ENCODE data around the gene BAHCC1. TPM values are rescaled to one million over a fixed set of nuclear protein-coding genes. Genes with fewer than 3 reads are reported as not detected.

The BAHCC1 gene
- total RNA-seq, 3 donors from 2014 or later, result 7.4 to 17.0 (median 11.7) TPM

DNA sequence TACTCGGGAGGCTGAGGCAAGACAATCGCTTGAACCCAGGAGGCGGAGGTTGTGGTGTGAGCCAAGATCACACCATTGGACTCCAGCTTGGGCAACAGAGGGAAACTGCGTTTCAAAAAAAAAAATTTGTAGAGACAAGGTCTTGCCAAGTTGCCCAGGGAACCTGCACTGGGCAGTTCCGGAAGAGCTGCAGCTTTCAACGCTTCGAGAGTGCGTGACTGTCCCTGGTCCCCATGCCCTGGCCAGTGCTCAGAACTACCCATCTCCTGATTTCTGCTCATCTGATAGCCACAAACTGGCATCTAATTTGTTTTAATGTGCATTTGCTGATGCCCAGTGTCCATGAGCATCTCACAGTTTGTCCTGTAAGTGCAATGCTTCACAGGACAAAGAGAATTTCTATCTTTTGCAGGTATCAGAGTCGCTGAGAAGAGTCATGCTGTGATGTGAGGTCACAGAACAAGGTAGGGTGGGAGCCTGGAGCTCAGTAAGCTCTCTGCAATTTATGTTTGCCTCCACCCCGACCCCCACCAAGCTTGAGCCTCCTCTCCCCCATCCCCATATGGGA lies 113.5 kb downstream of the BAHCC1 start:
- Histone ChIP-seq H3K9me3 (no peaks in the 10 kb centered on the region), H3K27ac (peak overlapping the region; percentile 63 to 99), H3K27me3 (no peaks in the 10 kb centered on the region), H3K4me1 (no peaks in the 10 kb centered on the region), H3K36me3 (no peaks in the 10 kb centered on the region), H3K4me3 (peak overlapping the region; percentile 79 to 98 (median 92))
- TF ChIP-seq POLR2AphosphoS5 (IDR thresholded peaks at IDR 0.05) (no peak), POLR2A (IDR thresholded peaks at IDR 0.05) (no peak)
- TF ChIP-seq, protein P1, sequence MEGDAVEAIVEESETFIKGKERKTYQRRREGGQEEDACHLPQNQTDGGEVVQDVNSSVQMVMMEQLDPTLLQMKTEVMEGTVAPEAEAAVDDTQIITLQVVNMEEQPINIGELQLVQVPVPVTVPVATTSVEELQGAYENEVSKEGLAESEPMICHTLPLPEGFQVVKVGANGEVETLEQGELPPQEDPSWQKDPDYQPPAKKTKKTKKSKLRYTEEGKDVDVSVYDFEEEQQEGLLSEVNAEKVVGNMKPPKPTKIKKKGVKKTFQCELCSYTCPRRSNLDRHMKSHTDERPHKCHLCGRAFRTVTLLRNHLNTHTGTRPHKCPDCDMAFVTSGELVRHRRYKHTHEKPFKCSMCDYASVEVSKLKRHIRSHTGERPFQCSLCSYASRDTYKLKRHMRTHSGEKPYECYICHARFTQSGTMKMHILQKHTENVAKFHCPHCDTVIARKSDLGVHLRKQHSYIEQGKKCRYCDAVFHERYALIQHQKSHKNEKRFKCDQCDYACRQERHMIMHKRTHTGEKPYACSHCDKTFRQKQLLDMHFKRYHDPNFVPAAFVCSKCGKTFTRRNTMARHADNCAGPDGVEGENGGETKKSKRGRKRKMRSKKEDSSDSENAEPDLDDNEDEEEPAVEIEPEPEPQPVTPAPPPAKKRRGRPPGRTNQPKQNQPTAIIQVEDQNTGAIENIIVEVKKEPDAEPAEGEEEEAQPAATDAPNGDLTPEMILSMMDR (IDR thresholded peaks at IDR 0.05), result no peak
- intact Hi-C loops (cut with DNase I; ENCODE audit: low total_unique reads), result no loop called here
- DNase-seq (ENCODE audit: low spot score in 2 of 2), result no peak

DNA sequence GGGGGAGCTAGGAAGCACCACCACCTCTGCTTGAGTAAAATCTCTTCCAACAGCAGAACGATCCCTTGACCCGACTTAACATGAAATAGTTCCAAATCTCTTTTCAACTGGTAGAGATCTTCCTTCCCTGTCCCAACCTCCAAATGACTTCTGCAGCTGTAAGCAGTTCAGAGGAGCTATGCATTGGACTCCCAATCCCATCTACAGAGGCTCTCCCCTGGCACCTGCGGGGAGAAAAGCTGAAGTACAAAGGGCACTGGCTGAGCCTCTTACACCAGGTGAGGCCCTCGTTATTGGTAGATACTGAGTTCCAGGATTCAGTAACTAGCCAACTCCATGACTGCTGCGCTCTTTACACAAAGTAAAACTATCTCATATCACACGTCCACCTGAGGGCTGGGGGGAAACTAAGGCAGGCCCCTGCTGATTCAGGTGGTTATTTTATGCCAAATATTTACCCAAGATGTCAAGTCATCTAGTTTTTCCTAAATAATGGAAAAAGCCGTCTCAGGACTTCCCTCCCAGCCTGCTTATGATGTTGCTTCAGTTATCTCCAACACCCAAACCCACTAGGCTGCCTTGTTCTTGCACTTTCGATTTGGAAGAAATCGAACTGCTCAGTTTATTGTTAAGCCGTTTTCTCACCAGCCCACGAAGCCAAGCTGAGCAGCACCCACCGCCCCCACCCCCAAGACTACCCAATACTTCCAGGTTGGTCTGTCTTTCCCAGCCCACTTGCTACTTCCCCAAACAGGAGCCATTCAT lies 114.1 kb downstream of the BAHCC1 start:
- Histone ChIP-seq H3K27me3 (no peaks in the 10 kb centered on the region), H3K4me1 (no peaks in the 10 kb centered on the region), H3K27ac (peak overlapping the region; percentile 63 to 99), H3K36me3 (no peaks in the 10 kb centered on the region), H3K9me3 (no peaks in the 10 kb centered on the region), H3K4me3 (peak overlapping the region; percentile 79 to 98 (median 92))
- no peak for DNase-seq (ENCODE audit: low spot score in 2 of 2)
- TF ChIP-seq POLR2AphosphoS5 (IDR thresholded peaks at IDR 0.05), result no peak
- no peak for TF ChIP-seq POLR2A (IDR thresholded peaks at IDR 0.05)
- TF ChIP-seq, protein P1 (IDR thresholded peaks at IDR 0.05), result no peak
- intact Hi-C loops (cut with DNase I; ENCODE audit: low total_unique reads), result no loop called here

DNA sequence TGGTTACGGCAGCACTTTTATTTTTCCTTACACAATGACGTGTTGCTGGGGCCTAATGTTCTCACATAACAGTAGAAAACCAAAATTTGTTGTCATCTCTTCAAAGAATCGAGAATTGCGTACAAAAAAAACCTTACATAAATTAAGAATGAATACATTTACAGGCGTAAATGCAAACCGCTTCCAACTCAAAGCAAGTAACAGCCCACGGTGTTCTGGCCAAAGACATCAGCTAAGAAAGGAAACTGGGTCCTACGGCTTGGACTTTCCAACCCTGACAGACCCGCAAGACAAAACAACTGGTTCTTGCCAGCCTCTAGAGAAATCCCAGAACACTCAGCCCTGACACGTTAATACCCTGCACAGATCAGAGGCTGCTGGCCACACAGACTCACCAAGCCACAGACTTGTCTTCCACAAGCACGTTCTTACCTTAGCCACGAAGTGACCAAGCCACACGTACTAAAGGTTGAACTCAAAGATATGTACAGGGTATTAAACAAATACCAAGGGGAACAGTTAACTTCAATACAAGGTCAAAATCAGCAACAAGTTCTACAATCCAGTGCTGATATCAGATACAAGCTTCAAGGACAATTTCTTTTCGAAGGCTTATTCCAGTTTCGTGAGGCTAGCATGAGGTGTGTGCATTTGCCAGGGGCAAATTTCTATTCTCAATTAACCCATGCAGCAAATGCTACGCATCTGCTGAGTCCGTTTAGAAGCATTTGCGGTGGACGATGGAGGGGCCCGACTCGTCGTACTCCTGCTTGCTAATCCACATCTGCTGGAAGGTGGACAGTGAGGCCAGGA lies 114.9 kb downstream of the BAHCC1 start:
- intact Hi-C loops (cut with DNase I; ENCODE audit: low total_unique reads), result loop anchor here (1.0 kb wide), 1 partner anchor 168 kb away; no protein-coding TSS in a partner anchor
- H3K4me1 ChIP-seq, result no peaks in the 10 kb centered on the region
- H3K4me3 ChIP-seq, result peak overlapping the region; percentile 79 to 98 (median 92)
- H3K27me3 ChIP-seq, result no peaks in the 10 kb centered on the region
- TF ChIP-seq POLR2AphosphoS5 (IDR thresholded peaks at IDR 0.05) (peak in 1 of 3 donors; percentile 37), POLR2A (IDR thresholded peaks at IDR 0.05) (no peak)
- TF ChIP-seq, protein P1 (IDR thresholded peaks at IDR 0.05), result no peak
- peak overlapping the region; percentile 98 to 99 for H3K27ac ChIP-seq
- no peak for DNase-seq (ENCODE audit: low spot score in 2 of 2)
- H3K36me3 ChIP-seq, result no peaks in the 10 kb centered on the region
- H3K9me3 ChIP-seq, result no peaks in the 10 kb centered on the region

DNA sequence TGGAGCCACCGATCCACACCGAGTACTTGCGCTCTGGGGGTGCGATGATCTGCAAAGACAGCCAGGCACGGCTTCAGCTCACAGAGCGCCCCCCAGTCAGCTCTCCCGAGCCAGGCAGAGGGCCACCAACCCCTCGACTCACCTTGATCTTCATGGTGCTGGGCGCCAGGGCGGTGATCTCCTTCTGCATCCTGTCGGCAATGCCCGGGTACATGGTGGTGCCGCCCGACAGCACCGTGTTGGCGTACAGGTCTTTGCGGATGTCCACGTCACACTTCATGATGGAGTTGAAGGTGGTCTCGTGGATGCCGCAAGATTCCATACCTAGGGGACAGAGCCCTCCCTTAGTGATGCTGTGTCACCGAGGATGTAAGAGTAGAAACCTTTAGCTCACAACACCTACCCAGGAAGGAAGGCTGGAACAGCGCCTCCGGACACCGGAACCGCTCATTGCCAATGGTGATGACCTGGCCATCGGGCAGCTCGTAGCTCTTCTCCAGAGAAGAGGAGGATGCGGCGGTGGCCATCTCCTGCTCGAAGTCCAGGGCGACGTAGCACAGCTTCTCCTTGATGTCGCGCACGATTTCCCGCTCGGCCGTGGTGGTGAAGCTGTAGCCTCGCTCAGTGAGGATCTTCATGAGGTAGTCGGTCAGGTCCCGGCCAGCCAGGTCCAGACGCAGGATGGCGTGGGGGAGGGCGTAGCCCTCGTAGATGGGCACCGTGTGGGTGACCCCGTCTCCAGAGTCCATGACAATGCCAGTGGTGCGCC lies 115.7 kb downstream of the BAHCC1 start:
- H3K27me3 ChIP-seq, result no peaks in the 10 kb centered on the region
- DNase-seq (ENCODE audit: low spot score in 2 of 2), result no peak
- intact Hi-C loops (cut with DNase I; ENCODE audit: low total_unique reads), result loop anchor here (1.0 kb wide), 1 partner anchor 169 kb away; no protein-coding TSS in a partner anchor
- H3K27ac ChIP-seq, result peak overlapping the region; percentile 98 to 99
- H3K4me1 ChIP-seq, result peaks cover 0 to 5% of the 10 kb centered on the region in 2 donors
- H3K36me3 ChIP-seq, result no peaks in the 10 kb centered on the region
- H3K4me3 ChIP-seq, result peak overlapping the region; percentile 79 to 98 (median 92)
- no peaks in the 10 kb centered on the region for H3K9me3 ChIP-seq
- TF ChIP-seq, protein P1 (IDR thresholded peaks at IDR 0.05), result no peak
- TF ChIP-seq POLR2AphosphoS5 (IDR thresholded peaks at IDR 0.05), result peak; percentile 4 to 45 (median 5)
